IMR-90 (cell line): ENCODE results near the gene IFRD2. TPM values are rescaled to one million over a fixed set of nuclear protein-coding genes. Genes with fewer than 3 reads are reported as not detected.

Experiments used
- ATAC-seq: fragments of 200-7000 bp; cut with Tn5 transposase; 2 replicates; pipeline ENCODE4 v1.9.1; 2020; ENCODE audit warnings: low read depth, mild to moderate bottlenecking, moderate library complexity
- BruUV-seq: library from RNA; stranded (reverse); fragments of 400-500 nt; replicated peaks from 2 replicates; lab custom pipeline; 2021; lab: Mats Ljungman, UMichigan
- CTCF ChIA-PET: fragments of 300-600 bp; formaldehyde crosslinking; extraction: SDS; loops from one replicate; lab custom pipeline; 2021; ENCODE audit warnings: antibody characterized with exemption; lab: Yijun Ruan, JAX
- POLR2A ChIA-PET: fragments of 300-600 bp; sonication (Branson Sonifier 250); formaldehyde crosslinking; loops from one replicate; lab custom pipeline; 2022; ENCODE audit warnings: antibody characterized with exemption; ENCODE audit not compliant: unreplicated experiment; lab: Charles Lee
- DNase-seq: peaks from one replicate; pipeline ENCODE4 v3.0.0; 2013
- H2AFZ ChIP-seq: replicated peaks from 2 replicates; pipeline ENCODE3; 2013; ENCODE audit warnings: low read length, mild to moderate bottlenecking; ENCODE audit not compliant: poor library complexity
- H2AK5ac ChIP-seq: 2 replicates; pipeline ENCODE4 v1.6.1; 2013; ENCODE audit warnings: low read depth, low read length, inconsistent platforms
- H2AK9ac ChIP-seq: replicated peaks from 2 replicates; pipeline ENCODE3; 2013; ENCODE audit warnings: mild to moderate bottlenecking, low read depth, low read length, moderate library complexity; ENCODE audit not compliant: poor library complexity
- H2BK120ac ChIP-seq: 2 replicates; pipeline ENCODE4 v1.6.1; 2013; ENCODE audit warnings: low read depth, low read length, inconsistent platforms
- H2BK15ac ChIP-seq: 3 replicates; pipeline ENCODE4 v1.6.1; 2013; ENCODE audit warnings: low read depth, low read length, inconsistent platforms
- H2BK20ac ChIP-seq: 2 replicates; pipeline ENCODE4 v1.6.1; 2013; ENCODE audit warnings: low read depth, mild to moderate bottlenecking, inconsistent platforms, low read length, moderate library complexity
- H2BK5ac ChIP-seq: 2 replicates; pipeline ENCODE4 v1.6.1; 2013; ENCODE audit warnings: mild to moderate bottlenecking, low read depth, low read length, inconsistent platforms; ENCODE audit not compliant: poor library complexity, severe bottlenecking
- H3K14ac ChIP-seq: replicated peaks from 2 replicates; pipeline ENCODE4 v1.6.1; 2013; ENCODE audit warnings: low read depth, low read length, inconsistent platforms
- H3K18ac ChIP-seq: 2 replicates; pipeline ENCODE4 v1.6.1; 2013; ENCODE audit warnings: low read depth, low read length, control low read depth
- H3K23ac ChIP-seq: 2 replicates; pipeline ENCODE4 v1.6.1; 2013; ENCODE audit warnings: low read depth, low read length, inconsistent platforms
- H3K27ac ChIP-seq: 2 replicates; pipeline ENCODE4 v1.5.1; 2013; ENCODE audit warnings: mild to moderate bottlenecking, control low read depth, low read length; ENCODE audit not compliant: insufficient read depth
- H3K27me3 ChIP-seq: 2 replicates; pipeline ENCODE4 v1.6.1; 2013; ENCODE audit warnings: low read length; ENCODE audit not compliant: control insufficient read depth, insufficient read depth
- H3K36me3 ChIP-seq: 2 replicates; pipeline ENCODE4 v1.6.1; 2013; ENCODE audit warnings: low read length, mixed read lengths; ENCODE audit not compliant: control insufficient read depth, insufficient read depth
- H3K4ac ChIP-seq: 2 replicates; pipeline ENCODE4 v1.6.1; 2013; ENCODE audit warnings: low read depth, low read length, inconsistent platforms
- H3K4me1 ChIP-seq: 2 replicates; pipeline ENCODE4 v1.6.1; 2013; ENCODE audit warnings: low read length, mixed read lengths; ENCODE audit not compliant: control insufficient read depth, insufficient read depth
- H3K4me2 ChIP-seq: 2 replicates; pipeline ENCODE4 v1.6.1; 2013; ENCODE audit warnings: low read depth, mild to moderate bottlenecking, control low read depth, low read length, moderate library complexity
- H3K4me3 ChIP-seq: 2 replicates; pipeline ENCODE4 v1.5.1; 2013; ENCODE audit warnings: low read depth, mild to moderate bottlenecking, control low read depth, low read length, moderate library complexity; ENCODE audit not compliant: insufficient read depth
- H3K56ac ChIP-seq: 2 replicates; pipeline ENCODE4 v1.6.1; 2013; ENCODE audit warnings: low read length, inconsistent platforms; ENCODE audit not compliant: insufficient read depth; ENCODE audit errors: extremely low read depth
- H3K79me1 ChIP-seq, 2 experiments: 2 replicates each; pipeline ENCODE4 v1.6.1; 2013; ENCODE audit warnings: low read length in 2 of 2, inconsistent platforms in 1 of 2, low read depth in 1 of 2
- H3K9ac ChIP-seq: 2 replicates; pipeline ENCODE4 v1.6.1; 2013; ENCODE audit warnings: low read depth, low read length, control low read depth
- H3K9me1 ChIP-seq: 2 replicates; pipeline ENCODE4 v1.6.1; 2013; ENCODE audit warnings: low read length, inconsistent platforms; ENCODE audit not compliant: insufficient read depth
- H3K9me3 ChIP-seq: 2 replicates; pipeline ENCODE4 v1.6.1; 2013; ENCODE audit warnings: low read length; ENCODE audit not compliant: control insufficient read depth, insufficient read depth
- H4K20me1 ChIP-seq: 2 replicates; pipeline ENCODE4 v1.6.1; 2013; ENCODE audit warnings: low read length, inconsistent platforms; ENCODE audit not compliant: insufficient read depth
- H4K5ac ChIP-seq: 2 replicates; pipeline ENCODE4 v1.6.1; 2013; ENCODE audit warnings: mild to moderate bottlenecking, low read depth, low read length, control low read depth
- H4K8ac ChIP-seq, 2 experiments: 2 replicates each; pipeline ENCODE4 v1.6.1; 2013; ENCODE audit warnings: low read depth in 2 of 2, low read length in 2 of 2, control low read depth in 1 of 2, inconsistent platforms in 1 of 2
- H4K91ac ChIP-seq: 2 replicates; pipeline ENCODE4 v1.6.1; 2013; ENCODE audit warnings: low read depth, low read length, inconsistent platforms; ENCODE audit not compliant: insufficient read depth
- BHLHE40 ChIP-seq: fragments of 150-350 bp; IDR thresholded peaks from 2 replicates; pipeline ENCODE4 v1.6.1; 2016; ENCODE audit warnings: mild to moderate bottlenecking, low read depth, low read length
- CEBPB ChIP-seq: IDR thresholded peaks from 2 replicates; pipeline ENCODE4 v1.6.1; 2012; ENCODE audit warnings: low read depth, low read length, improper control_type of control experiment
- CTCF ChIP-seq: conservative IDR thresholded peaks from 2 replicates; pipeline ENCODE4 v1.5.1; 2012; ENCODE audit warnings: mild to moderate bottlenecking, low read depth, low read length, improper control_type of control experiment
- FOS ChIP-seq: fragments of 150-350 bp; IDR thresholded peaks from 2 replicates; pipeline ENCODE4 v1.6.1; 2016; ENCODE audit warnings: low read depth, low read length
- MAFK ChIP-seq: IDR thresholded peaks from 2 replicates; pipeline ENCODE4 v1.6.1; 2012; ENCODE audit warnings: low read depth, low read length, improper control_type of control experiment
- MXI1 ChIP-seq: IDR thresholded peaks from 2 replicates; pipeline ENCODE4 v1.6.1; 2012; ENCODE audit warnings: low read depth, mild to moderate bottlenecking, low read length, moderate library complexity, borderline replicate concordance
- NFE2L2 ChIP-seq: fragments of 150-350 bp; IDR thresholded peaks from 2 replicates; pipeline ENCODE4 v1.6.1; 2016; ENCODE audit warnings: low read depth, mild to moderate bottlenecking, low read length
- RAD21 ChIP-seq: IDR thresholded peaks from 2 replicates; pipeline ENCODE4 v1.6.1; 2012; ENCODE audit warnings: low read length, improper control_type of control experiment
- RCOR1 ChIP-seq: IDR thresholded peaks from 2 replicates; pipeline ENCODE4 v1.6.1; 2012; ENCODE audit warnings: mild to moderate bottlenecking, low read length, improper control_type of control experiment; ENCODE audit not compliant: insufficient replicate concordance
- RFX5 ChIP-seq: IDR thresholded peaks from 2 replicates; pipeline ENCODE4 v1.8.0; 2012; ENCODE audit warnings: low read depth, mild to moderate bottlenecking, low read length, moderate library complexity
- SMC3 ChIP-seq: fragments of 150-350 bp; IDR thresholded peaks from 2 replicates; pipeline ENCODE4 v1.6.1; 2016; ENCODE audit warnings: low read depth, mild to moderate bottlenecking, antibody characterized with exemption, low read length, moderate library complexity
- USF2 ChIP-seq: fragments of 150-350 bp; IDR thresholded peaks from 2 replicates; pipeline ENCODE4 v1.6.1; 2017; ENCODE audit warnings: mild to moderate bottlenecking, antibody characterized with exemption, low read length, low read depth
- WGBS, 2 experiments: methylation state at CpG; one replicate each; pipeline versions ENCODE4 v1.1.5 to v1.1.7; 2013; ENCODE audit warnings: missing lambda C conversion rate in 2 of 2; ENCODE audit not compliant: insufficient read length in 1 of 2; ENCODE audit errors: extremely low coverage in 2 of 2; 5-methylcytosine and 5-hydroxymethylcytosine counted together
- dilution Hi-C: fragments of 300-500 bp; cut with HindIII; formaldehyde crosslinking; loops from one replicate; pipeline ENCODE4 v1.14.3; 2018; ENCODE audit warnings: low sequenced_read_pairs; ENCODE audit not compliant: unreplicated experiment
- in situ Hi-C: fragments of 300-500 bp; cut with MboI; formaldehyde crosslinking; loops from 3 replicates; pipeline ENCODE4 v1.14.3; 2019; ENCODE audit warnings: low sequenced_read_pairs, inconsistent platforms, mixed read lengths
- intact Hi-C: fragments of 100-400 bp; cut with micrococcal nuclease; formaldehyde crosslinking; loops from 2 replicates; pipeline ENCODE4 v1.10.0; 2022
- polyA plus RNA-seq, 3 experiments: library from polyadenylated mRNA; depleted of rRNA; stranded (reverse); fragments of >200 nt; gene quantifications; 2 replicates each; pipeline ENCODE4 v1.2.3, GENCODE V29; 2012; ENCODE audit warnings: low replicate concordance in 1 of 3
- total RNA-seq: library from RNA; depleted of rRNA; stranded (reverse); fragments of >200 nt; gene quantifications from 2 replicates; pipeline ENCODE4 v1.2.3, GENCODE V29; 2012
- TF ChIP-seq, protein P1 (sequence below): fragments of 150-350 bp; IDR thresholded peaks from 2 replicates; pipeline ENCODE4 v1.6.1; 2016; ENCODE audit warnings: low read depth, mild to moderate bottlenecking, low read length, moderate library complexity, borderline replicate concordance

The IFRD2 gene
- total and polyA plus RNA-seq, 2 of the 4 experiments (the other 2 are of a cell fraction): 52.7 to 79.1 TPM

DNA sequence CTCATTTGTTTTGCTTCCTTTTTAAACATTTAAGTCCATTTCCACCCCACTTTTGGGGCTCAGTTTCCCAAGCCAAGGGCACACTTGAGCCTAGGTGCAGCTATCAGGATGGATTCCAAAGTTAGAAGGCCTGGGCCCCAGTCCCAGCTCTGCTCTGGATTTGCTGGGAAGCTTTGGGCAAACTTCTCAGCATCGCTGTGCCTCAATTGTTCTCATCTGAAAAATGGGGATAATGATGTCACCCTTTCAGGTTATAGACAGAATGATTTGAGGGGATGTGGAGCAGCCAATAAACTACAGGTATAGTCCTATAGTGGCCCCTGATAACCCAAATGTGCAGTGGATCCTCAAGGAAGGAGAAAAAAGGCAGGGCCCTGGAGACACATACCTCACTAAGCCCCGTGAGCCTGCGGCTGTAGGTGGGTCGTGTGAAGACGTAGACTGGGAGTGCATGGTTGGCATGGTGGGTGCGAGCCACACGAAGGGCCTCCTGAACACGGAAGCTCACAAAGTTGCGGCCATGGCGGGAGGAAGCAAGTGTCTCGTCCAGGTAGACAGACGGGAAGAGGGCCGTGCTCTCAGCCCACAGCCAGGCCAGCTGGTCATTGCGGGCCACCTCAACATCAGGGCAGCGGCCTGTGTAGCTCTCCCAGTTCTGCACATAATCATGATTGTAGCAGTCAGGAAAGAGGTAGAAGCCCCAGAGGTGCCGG is 27.1 kb upstream of the IFRD2 start (continued):
- TF ChIP-seq RFX5 (no peak), BHLHE40 (no peak), RAD21 (no peak), CEBPB (no peak)

- Histone ChIP-seq H3K4me2 (no peak overlapping the region), H2BK120ac (no peak overlapping the region), H2AK9ac (no peak overlapping the region), H2BK15ac (no peak overlapping the region), H3K79me1 (peaks cover 29 to 57% of the 10 kb centered on the region in 2 experiments), H3K56ac (no peak overlapping the region), H3K36me3 (peaks cover 38% of the 10 kb centered on the region), H3K14ac (no peak overlapping the region), H4K5ac (no peak overlapping the region), H2AK5ac (no peak overlapping the region), H3K4me1 (peaks cover 25% of the 10 kb centered on the region), H3K9me3 (no peaks in the 10 kb centered on the region), H3K27me3 (no peaks in the 10 kb centered on the region), H3K23ac (no peak overlapping the region), H3K18ac (no peak overlapping the region), H3K4ac (no peak overlapping the region), H3K27ac (no peak overlapping the region), H3K4me3 (no peak overlapping the region), H4K8ac (no peak overlapping the region), H4K91ac (no peak overlapping the region), H2BK5ac (no peak overlapping the region), H2BK20ac (no peak overlapping the region), H2AFZ (no peak overlapping the region), H3K9ac (no peak overlapping the region), H3K9me1 (peaks cover 23% of the 10 kb centered on the region), H4K20me1 (0 out of 2 replicates have a peak, but pooled peaks cover 18% of the 10 kb centered on the region)
- POLR2A ChIA-PET: no interaction called here
- ATAC-seq (no peak), DNase-seq (no peak)
- CTCF ChIA-PET: no interaction called here
- in situ Hi-C loops (no loop called here), intact Hi-C loops (no loop called here), dilution Hi-C loops (no loop called here)
- WGBS, 2 experiments: 89% methylated on average over 7 of the region's 10 CpGs; no CpG with 5 or more reads in 1 of the 2 experiments
- BruUV-seq: no TSS peak
- no peak for TF ChIP-seq CTCF
- TF ChIP-seq SMC3: no peak
- TF ChIP-seq USF2: no peak
- no peak for TF ChIP-seq MAFK
- no peak for TF ChIP-seq MXI1
- no peak for TF ChIP-seq RAD21
- TF ChIP-seq CEBPB: no peak
- TF ChIP-seq, protein P1, sequence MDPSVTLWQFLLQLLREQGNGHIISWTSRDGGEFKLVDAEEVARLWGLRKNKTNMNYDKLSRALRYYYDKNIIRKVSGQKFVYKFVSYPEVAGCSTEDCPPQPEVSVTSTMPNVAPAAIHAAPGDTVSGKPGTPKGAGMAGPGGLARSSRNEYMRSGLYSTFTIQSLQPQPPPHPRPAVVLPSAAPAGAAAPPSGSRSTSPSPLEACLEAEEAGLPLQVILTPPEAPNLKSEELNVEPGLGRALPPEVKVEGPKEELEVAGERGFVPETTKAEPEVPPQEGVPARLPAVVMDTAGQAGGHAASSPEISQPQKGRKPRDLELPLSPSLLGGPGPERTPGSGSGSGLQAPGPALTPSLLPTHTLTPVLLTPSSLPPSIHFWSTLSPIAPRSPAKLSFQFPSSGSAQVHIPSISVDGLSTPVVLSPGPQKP: no peak
- no peak for TF ChIP-seq BHLHE40
- no peak for TF ChIP-seq NFE2L2
- TF ChIP-seq FOS: no peak
- TF ChIP-seq RCOR1: no peak
Measured at GRCh38 chr3:50318615-50319014, 26.4 kb upstream of the IFRD2 start.
